H1 (cell line): ENCODE measurements around the gene ZNF143. TPM values are rescaled to one million over a fixed set of nuclear protein-coding genes. Genes with fewer than 3 reads are reported as not detected.
A peak's percentile ranks its signal among the peaks of the same experiment; 100 is the strongest.

Experiments
- CTCF ChIA-PET: fragments of 300-600 bp; sonication (Branson Sonifier 250); formaldehyde crosslinking; loops from one replicate; lab custom pipeline; 2021; ENCODE audit not compliant: partially characterized antibody; lab: Charles Lee
- POLR2A ChIA-PET: fragments of 300-600 bp; sonication (Branson Sonifier 250); formaldehyde crosslinking; loops from one replicate; lab custom pipeline; 2021; ENCODE audit warnings: inconsistent platforms; ENCODE audit not compliant: partially characterized antibody; lab: Charles Lee
- DNase-seq, 2 experiments: peaks; one replicate each; pipeline versions ENCODE4 v3.0.0 to v3.0.0-alpha.2; 2010 to 2022; ENCODE audit warnings: low spot score in 2 of 2, low read depth in 1 of 2, mixed read lengths in 1 of 2
- FAIRE-seq: peaks from 2 replicates; lab custom pipeline; 2011; peaks lifted over from hg19 to GRCh38; lab: Jason Lieb, UNC
- H2AFZ ChIP-seq: 2 replicates; pipeline ENCODE4 v1.8.1; 2012; ENCODE audit warnings: low read length, inconsistent platforms
- H2AK5ac ChIP-seq: 2 replicates; pipeline ENCODE4 v1.6.1; 2013; ENCODE audit warnings: low read depth, low read length
- H2BK120ac ChIP-seq: replicated peaks from 2 replicates; pipeline ENCODE3; 2013; ENCODE audit warnings: low read depth, low read length, inconsistent platforms
- H2BK12ac ChIP-seq: 2 replicates; pipeline ENCODE4 v1.6.1; 2013; ENCODE audit warnings: low read depth, low read length
- H2BK15ac ChIP-seq: 2 replicates; pipeline ENCODE4 v1.6.1; 2013; ENCODE audit warnings: low read length
- H2BK20ac ChIP-seq: 2 replicates; pipeline ENCODE4 v1.6.1; 2013; ENCODE audit warnings: low read length
- H2BK5ac ChIP-seq: 2 replicates; pipeline ENCODE4 v1.6.1; 2013; ENCODE audit warnings: low read depth, low read length
- H3K14ac ChIP-seq: 2 replicates; pipeline ENCODE4 v1.6.1; 2013; ENCODE audit warnings: inconsistent platforms; ENCODE audit not compliant: insufficient read length
- H3K18ac ChIP-seq: 2 replicates; pipeline ENCODE4 v1.6.1; 2013; ENCODE audit warnings: low read length; ENCODE audit errors: extremely low read depth
- H3K23ac ChIP-seq: 2 replicates; pipeline ENCODE4 v1.6.1; 2013; ENCODE audit warnings: inconsistent platforms; ENCODE audit not compliant: insufficient read length
- H3K23me2 ChIP-seq: 2 replicates; pipeline ENCODE4 v1.6.1; 2013; ENCODE audit warnings: low read depth, low read length
- H3K27ac ChIP-seq: 2 replicates; pipeline ENCODE4 v1.6.1; 2011; ENCODE audit warnings: low read depth, low read length, inconsistent platforms
- H3K27me3 ChIP-seq, 4 experiments: replicated peaks in 1 of 4; 1 replicate in 1 of 4; 2 replicates in 3 of 4; pipeline versions ENCODE4 v1.6.1 to v1.8.1; 2011 to 2013; ENCODE audit warnings: low read length in 3 of 4, mild to moderate bottlenecking in 3 of 4, inconsistent platforms in 2 of 4, mixed read lengths in 2 of 4, moderate library complexity in 1 of 4; ENCODE audit not compliant: control insufficient read depth in 3 of 4, insufficient read depth in 3 of 4; ENCODE audit errors: extremely low read depth in 1 of 4
- H3K36me3 ChIP-seq, 4 experiments: 2 replicates each; pipeline versions ENCODE4 v1.6.1 to v1.8.1; 2011 to 2013; ENCODE audit warnings: mild to moderate bottlenecking in 4 of 4, low read length in 3 of 4, moderate library complexity in 2 of 4, control low read depth in 1 of 4, inconsistent platforms in 1 of 4; ENCODE audit not compliant: insufficient read depth in 4 of 4, control insufficient read depth in 2 of 4
- H3K4ac ChIP-seq: replicated peaks from 2 replicates; pipeline ENCODE3; 2013; ENCODE audit warnings: low read length, low read depth, mixed read lengths, inconsistent platforms; ENCODE audit not compliant: insufficient read length
- H3K4me1 ChIP-seq, 4 experiments: replicated peaks in 1 of 4; 1 replicate in 1 of 4; 2 replicates in 3 of 4; pipeline versions ENCODE4 v1.6.1 to v1.8.1; 2011 to 2013; ENCODE audit warnings: low read length in 3 of 4, inconsistent platforms in 2 of 4, mixed read lengths in 1 of 4; ENCODE audit not compliant: insufficient read depth in 4 of 4, control insufficient read depth in 3 of 4
- H3K4me2 ChIP-seq, 2 experiments: 2 replicates each; pipeline versions ENCODE4 v1.6.1 to v1.8.1; 2011 to 2013; ENCODE audit warnings: low read depth in 2 of 2, low read length in 2 of 2, control low read depth in 1 of 2, inconsistent platforms in 1 of 2, mild to moderate bottlenecking in 1 of 2; ENCODE audit not compliant: insufficient read depth in 1 of 2
- H3K4me3 ChIP-seq, 4 experiments: fragments of 200-600, 300-600 bp in 1 of 4; sonication (generic), shearing (Covaris generic), sonication (Bioruptor Twin) in 1 of 4; 2 replicates each; pipeline versions ENCODE4 v1.5.1 to v1.8.1; 2011 to 2016; ENCODE audit warnings: low read length in 4 of 4, low read depth in 3 of 4, control low read depth in 2 of 4, inconsistent platforms in 2 of 4, mild to moderate bottlenecking in 2 of 4, mixed read lengths in 1 of 4, moderate library complexity in 1 of 4; ENCODE audit not compliant: insufficient read depth in 2 of 4; ENCODE audit errors: extremely low read depth in 1 of 4
- H3K56ac ChIP-seq: replicated peaks from 2 replicates; pipeline ENCODE3; 2013; ENCODE audit warnings: low read depth, mild to moderate bottlenecking, mixed read lengths, low read length, inconsistent platforms; ENCODE audit not compliant: insufficient read length
- H3K79me1 ChIP-seq: 2 replicates; pipeline ENCODE4 v1.6.1; 2013; ENCODE audit warnings: low read depth, low read length, control low read depth
- H3K79me2 ChIP-seq, 2 experiments: 2 replicates each; pipeline versions ENCODE4 v1.6.1 to v1.8.1; 2012 to 2013; ENCODE audit warnings: low read length in 2 of 2, mild to moderate bottlenecking in 2 of 2, inconsistent platforms in 1 of 2; ENCODE audit not compliant: insufficient read depth in 2 of 2, control insufficient read depth in 1 of 2
- H3K9ac ChIP-seq, 4 experiments: replicated peaks in 1 of 4; 1 replicate in 1 of 4; 2 replicates in 3 of 4; pipeline versions ENCODE4 v1.6.1 to v1.8.1; 2011 to 2013; ENCODE audit warnings: low read depth in 3 of 4, low read length in 3 of 4, control low read depth in 2 of 4, mild to moderate bottlenecking in 2 of 4, moderate library complexity in 2 of 4, inconsistent platforms in 1 of 4; ENCODE audit errors: extremely low read depth in 1 of 4
- H3K9me3 ChIP-seq, 2 experiments: 2 replicates each; pipeline versions ENCODE4 v1.6.1 to v1.8.1; 2012 to 2013; ENCODE audit warnings: mild to moderate bottlenecking in 2 of 2, moderate library complexity in 2 of 2, control low read depth in 1 of 2, inconsistent platforms in 1 of 2, low read depth in 1 of 2, low read length in 1 of 2, mixed read lengths in 1 of 2; ENCODE audit not compliant: insufficient read depth in 2 of 2
- H4K20me1 ChIP-seq, 2 experiments: replicated peaks in 1 of 2; 2 replicates each; pipeline versions ENCODE3 to v1.8.1; 2011 to 2013; ENCODE audit warnings: inconsistent platforms in 2 of 2, low read length in 2 of 2, mild to moderate bottlenecking in 1 of 2; ENCODE audit not compliant: insufficient read depth in 2 of 2, control insufficient read depth in 1 of 2
- H4K5ac ChIP-seq: 2 replicates; pipeline ENCODE4 v1.6.1; 2013; ENCODE audit warnings: low read length, low read depth, mixed read lengths, inconsistent platforms; ENCODE audit not compliant: insufficient read length
- H4K8ac ChIP-seq: 2 replicates; pipeline ENCODE4 v1.8.0; 2013; ENCODE audit warnings: mild to moderate bottlenecking, moderate library complexity, low read length, inconsistent platforms; ENCODE audit not compliant: insufficient read depth; ENCODE audit errors: extremely low read depth
- H4K91ac ChIP-seq: replicated peaks from 2 replicates; pipeline ENCODE3; 2013; ENCODE audit warnings: low read length, mixed read lengths, inconsistent platforms; ENCODE audit not compliant: insufficient read length
- ATF2 ChIP-seq: IDR thresholded peaks from 2 replicates; pipeline ENCODE4 v1.6.1; 2012; ENCODE audit warnings: low read length, inconsistent platforms
- BRCA1 ChIP-seq: IDR thresholded peaks from 2 replicates; pipeline ENCODE4 v1.6.1; 2012; ENCODE audit warnings: low read depth, low read length, improper control_type of control experiment
- CEBPB ChIP-seq: IDR thresholded peaks from 2 replicates; pipeline ENCODE4 v1.6.1; 2012; ENCODE audit warnings: low read depth, low read length
- CHD2 ChIP-seq: IDR thresholded peaks from 2 replicates; pipeline ENCODE4 v1.6.1; 2012; ENCODE audit warnings: low read length, improper control_type of control experiment
- CREB1 ChIP-seq: IDR thresholded peaks from 2 replicates; pipeline ENCODE4 v1.6.1; 2012; ENCODE audit warnings: inconsistent platforms
- EP300 ChIP-seq, 2 experiments: IDR thresholded peaks; 1 replicate in 1 of 2; 2 replicates in 1 of 2; pipeline ENCODE4 v1.6.1; 2011 to 2012; ENCODE audit warnings: low read depth in 2 of 2, low read length in 2 of 2, mild to moderate bottlenecking in 2 of 2, borderline replicate concordance in 1 of 2, inconsistent platforms in 1 of 2, moderate library complexity in 1 of 2
- KDM4A ChIP-seq: IDR thresholded peaks from one replicate; pipeline ENCODE4 v1.7.1; 2012; ENCODE audit warnings: low read depth, mild to moderate bottlenecking, moderate library complexity, low read length, inconsistent platforms; ENCODE audit not compliant: severe bottlenecking
- POLR2A ChIP-seq, 2 experiments: IDR thresholded peaks; 1 replicate in 1 of 2; 2 replicates in 1 of 2; pipeline ENCODE4 v1.6.1; 2011; ENCODE audit warnings: low read depth in 2 of 2, low read length in 2 of 2, mild to moderate bottlenecking in 2 of 2; ENCODE audit errors: control extremely low read depth in 1 of 2
- POLR2AphosphoS5 ChIP-seq: IDR thresholded peaks from 2 replicates; pipeline ENCODE4 v1.6.1; 2011; ENCODE audit warnings: low read depth, low read length
- RFX5 ChIP-seq: IDR thresholded peaks from 2 replicates; pipeline ENCODE4 v1.6.1; 2011; ENCODE audit warnings: low read depth, low read length, improper control_type of control experiment, borderline replicate concordance
- SAP30 ChIP-seq: fragments of 300-600 bp; sonication (generic); IDR thresholded peaks from 2 replicates; pipeline ENCODE4 v1.7.1; 2012; ENCODE audit warnings: low read length, moderate library complexity, mild to moderate bottlenecking, inconsistent platforms; ENCODE audit not compliant: insufficient read depth, insufficient replicate concordance
- SIX5 ChIP-seq: IDR thresholded peaks from 2 replicates; pipeline ENCODE4 v1.6.1; 2011; ENCODE audit warnings: mild to moderate bottlenecking, low read depth, low read length
- SP2 ChIP-seq: IDR thresholded peaks from 2 replicates; pipeline ENCODE4 v1.6.1; 2012; ENCODE audit warnings: mild to moderate bottlenecking, low read length, inconsistent platforms
- WGBS, 2 experiments: shearing (Covaris generic) in 1 of 2; methylation state at CpG; one replicate each; pipeline versions ENCODE4 v1.1.6 to v1.1.7; 2013 to 2015; ENCODE audit warnings: low lambda C conversion rate in 2 of 2, mixed read lengths in 2 of 2, inconsistent platforms in 1 of 2, low coverage in 1 of 2, missing lambda C conversion rate in 1 of 2; ENCODE audit not compliant: insufficient replicate concordance in 2 of 2, insufficient coverage in 1 of 2, insufficient read length in 1 of 2; ENCODE audit errors: extremely low coverage in 1 of 2, missing lambda C conversion rate in 1 of 2; 5-methylcytosine and 5-hydroxymethylcytosine counted together
- polyA plus RNA-seq, 7 experiments: library from polyadenylated mRNA; depleted of rRNA in 3 of 7; stranded (reverse) in 5 of 7; unstranded in 2 of 7; fragments of >200 nt in 5 of 7; fragments of 200-250 nt in 2 of 7; gene quantifications; 1 replicate in 5 of 7; 2 replicates in 1 of 7; 4 replicates in 1 of 7; pipeline versions ENCODE4 v1.2.1 to v1.2.3, GENCODE V29; 2011 to 2013; ENCODE audit warnings: missing spikeins in 2 of 7, mixed read lengths in 2 of 7
- total RNA-seq: library from RNA; stranded (reverse); fragmentation: NEBNext Ultra II Directional; extraction: Animal tissue kit (Norgen Biotek cat#: 25700); gene quantifications from 2 replicates; pipeline ENCODE4 v1.2.1, GENCODE V29; 2021

ZNF143 gene
- total and polyA plus RNA-seq, 2 of the 8 experiments (the other 6 are each of a cell fraction or from before 2014, with no cell fraction given) = 43.0 to 69.2 TPM

- H3K4me1 ChIP-seq = no peaks in the 10 kb centered on the region
- H3K4me2 ChIP-seq = no peak overlapping the region
- H3K9ac ChIP-seq = no peak overlapping the region
- no peak overlapping the region for H2AK5ac ChIP-seq
- WGBS, 2 experiments = 96% methylated on average over 1 of the region's 1 CpG; no CpG with 5 or more reads in 1 of the 2 experiments
- H3K79me1 ChIP-seq = no peaks in the 10 kb centered on the region
- no peaks in the 10 kb centered on the region for H3K27me3 ChIP-seq
- ChIA-PET POLR2A (interaction anchor here (2.2 kb wide), 1 partner anchor 32 kb away, joined by 4 read pairs; the partner anchor contains the start of gene ZNF143), CTCF (interaction anchor here (1.6 kb wide), 1 partner anchor 78 kb away, joined by 4 read pairs; no protein-coding TSS in a partner anchor)
- H2BK15ac ChIP-seq = no peak overlapping the region
- H3K56ac ChIP-seq = no peak overlapping the region
- FAIRE-seq (peak; percentile 13), DNase-seq (no peak)
- H2BK120ac ChIP-seq = no peak overlapping the region
- H3K4ac ChIP-seq = no peak overlapping the region
- H3K23me2 ChIP-seq = no peaks in the 10 kb centered on the region; the same call in 1 of the 2 replicates
- H2AFZ ChIP-seq = no peak overlapping the region
- H4K5ac ChIP-seq = no peak overlapping the region
- H3K27ac ChIP-seq = no peak overlapping the region
- H2BK20ac ChIP-seq = no peak overlapping the region
- no peak overlapping the region for H4K8ac ChIP-seq
- no peaks in the 10 kb centered on the region for H3K9me3 ChIP-seq
- peaks cover 0 to 3% of the 10 kb centered on the region in 2 experiments for H4K20me1 ChIP-seq
- H2BK5ac ChIP-seq = no peak overlapping the region
- no peak overlapping the region for H2BK12ac ChIP-seq
- no peak overlapping the region for H3K18ac ChIP-seq
- no peak overlapping the region for H3K14ac ChIP-seq
- no peak overlapping the region for H3K23ac ChIP-seq
- H3K4me3 ChIP-seq = no peak overlapping the region
- no peaks in the 10 kb centered on the region for H3K79me2 ChIP-seq
- H4K91ac ChIP-seq = no peak overlapping the region
- H3K36me3 ChIP-seq = peaks cover 37 to 95% (median 75%) of the 10 kb centered on the region in 4 experiments
- TF ChIP-seq KDM4A = no peak
- TF ChIP-seq POLR2AphosphoS5 = no peak
- no peak for TF ChIP-seq SIX5
- TF ChIP-seq EP300 (IDR thresholded peaks at IDR 0.05; ENCODE audit: borderline replicate concordance in 1 of 2, low read depth in 2 of 2, low read length in 2 of 2) = no peak
- TF ChIP-seq RFX5 = no peak
- no peak for TF ChIP-seq CEBPB
- no peak for TF ChIP-seq ATF2
- no peak for TF ChIP-seq SAP30
- TF ChIP-seq CREB1 = no peak
- no peak for TF ChIP-seq CHD2
- TF ChIP-seq SP2 = no peak
- TF ChIP-seq BRCA1 = no peak
- no peak for TF ChIP-seq POLR2A (IDR thresholded peaks at IDR 0.05; ENCODE audit: control extremely low read depth in 1 of 2, low read depth in 2 of 2, low read length in 2 of 2)
These were observed 32.1 kb upstream of the ZNF143 start for GRCh38 chr11:9428706-9429105.
